Kidney glomerular epithelial cell (primary cell): Measurements from ENCODE around the gene PRKAR2B.
"Not testable (repeated sequence)": the region's sequence is repeated elsewhere in the genome, so short reads cannot be mapped to it uniquely, and the experiment has no call there.

ENCODE experiments used
- DNase-seq: peaks from one replicate; lab custom pipeline; 2025; lab: John Stamatoyannopoulos, UW

The PRKAR2B gene

GRCh38 chr7:107048783-107049418 is 4.4 kb downstream of the PRKAR2B start:
- no peak for DNase-seq

- DNase-seq: no peak
Observed at GRCh38 chr7:107049480-107049879, 5.0 kb downstream of the PRKAR2B start.

- DNase-seq: no peak
Observed at GRCh38 chr7:107049971-107050532, 5.5 kb downstream of the PRKAR2B start.

- no peak for DNase-seq
Observed at GRCh38 chr7:107051376-107051775, 6.9 kb downstream of the PRKAR2B start.

GRCh38 chr7:107054965-107055364 is 10.5 kb downstream of the PRKAR2B start:
- not testable (repeated sequence) for DNase-seq

GRCh38 chr7:107056058-107056457 is 11.6 kb downstream of the PRKAR2B start:
- not testable (repeated sequence) for DNase-seq

GRCh38 chr7:107056728-107057473 is 12.4 kb downstream of the PRKAR2B start:
- DNase-seq: no peak

GRCh38 chr7:107057474-107057833 is 12.9 kb downstream of the PRKAR2B start:
- DNase-seq: no peak

GRCh38 chr7:107059468-107059867 is 15.0 kb downstream of the PRKAR2B start:
- DNase-seq: no peak

- DNase-seq: no peak
Observed at GRCh38 chr7:107063245-107064120, 19.0 kb downstream of the PRKAR2B start.

GRCh38 chr7:107064255-107064654 is 19.8 kb downstream of the PRKAR2B start:
- DNase-seq: no peak

- no peak for DNase-seq
Observed at GRCh38 chr7:107065929-107066247, 21.4 kb downstream of the PRKAR2B start.

GRCh38 chr7:107068156-107068555 is 23.7 kb downstream of the PRKAR2B start:
- DNase-seq: no peak

GRCh38 chr7:107069457-107069856 is 25.0 kb downstream of the PRKAR2B start:
- DNase-seq: no peak

- no peak for DNase-seq
Observed at GRCh38 chr7:107070710-107071109, 26.2 kb downstream of the PRKAR2B start.

- DNase-seq: no peak
Observed at GRCh38 chr7:107071129-107071528, 26.6 kb downstream of the PRKAR2B start.

- DNase-seq: no peak
Observed at GRCh38 chr7:107072133-107072532, 27.6 kb downstream of the PRKAR2B start.

- DNase-seq: no peak
Observed at GRCh38 chr7:107075863-107076574, 31.5 kb downstream of the PRKAR2B start.

- no peak for DNase-seq
Observed at GRCh38 chr7:107076781-107077698, 32.5 kb downstream of the PRKAR2B start.

- no peak for DNase-seq
Observed at GRCh38 chr7:107077699-107078516, 33.4 kb downstream of the PRKAR2B start.
